GM15510 (cell line): ENCODE measurements around the gene CFAP20DC.

Source experiments
- POLR2A ChIP-seq: IDR thresholded peaks from 3 replicates; pipeline ENCODE4 v1.6.1; 2011; ENCODE audit warnings: borderline replicate concordance; ENCODE audit not compliant: insufficient read length; ENCODE audit errors: extremely low read depth

Gene CFAP20DC

DNA sequence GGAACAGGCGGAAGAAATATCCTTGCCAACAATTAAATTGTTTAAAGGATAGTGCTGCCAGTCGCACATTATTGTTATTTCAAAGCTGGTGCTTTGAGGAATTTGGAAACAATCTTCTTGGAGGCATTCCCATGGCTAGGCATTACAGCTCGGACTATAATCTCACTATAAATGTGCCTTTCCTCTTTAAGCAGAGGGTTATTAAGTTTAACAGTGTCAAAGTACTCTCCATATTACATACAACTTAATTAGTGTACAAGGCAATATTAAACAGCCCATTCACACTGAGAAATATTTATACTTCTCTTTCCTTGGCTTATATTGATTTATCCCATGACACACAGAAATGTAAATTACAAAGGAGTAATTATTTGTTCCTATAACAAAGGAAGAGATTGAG is 329.3 kb downstream of the CFAP20DC start:
- no peak for TF ChIP-seq POLR2A

DNA sequence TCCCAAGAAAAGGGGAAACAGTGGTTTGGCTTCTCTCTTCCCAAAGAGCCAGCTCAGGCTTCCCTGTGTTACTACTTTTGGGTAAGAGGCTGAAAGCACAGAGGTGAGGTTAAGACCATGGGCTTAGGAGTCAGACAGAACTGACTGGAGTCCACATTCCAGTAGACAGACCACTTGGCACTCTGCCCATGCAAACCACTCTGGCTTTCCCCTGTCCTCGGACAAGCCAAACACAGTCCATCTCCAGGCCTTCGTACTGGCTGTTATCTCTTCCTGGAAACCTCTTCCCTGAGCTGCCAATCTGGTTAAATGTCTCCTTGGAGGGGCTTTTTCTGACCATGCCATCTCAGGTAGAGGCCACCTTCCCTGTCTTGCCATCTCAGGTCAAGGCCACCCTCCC is 330.1 kb downstream of the CFAP20DC start:
- no peak for TF ChIP-seq POLR2A

DNA sequence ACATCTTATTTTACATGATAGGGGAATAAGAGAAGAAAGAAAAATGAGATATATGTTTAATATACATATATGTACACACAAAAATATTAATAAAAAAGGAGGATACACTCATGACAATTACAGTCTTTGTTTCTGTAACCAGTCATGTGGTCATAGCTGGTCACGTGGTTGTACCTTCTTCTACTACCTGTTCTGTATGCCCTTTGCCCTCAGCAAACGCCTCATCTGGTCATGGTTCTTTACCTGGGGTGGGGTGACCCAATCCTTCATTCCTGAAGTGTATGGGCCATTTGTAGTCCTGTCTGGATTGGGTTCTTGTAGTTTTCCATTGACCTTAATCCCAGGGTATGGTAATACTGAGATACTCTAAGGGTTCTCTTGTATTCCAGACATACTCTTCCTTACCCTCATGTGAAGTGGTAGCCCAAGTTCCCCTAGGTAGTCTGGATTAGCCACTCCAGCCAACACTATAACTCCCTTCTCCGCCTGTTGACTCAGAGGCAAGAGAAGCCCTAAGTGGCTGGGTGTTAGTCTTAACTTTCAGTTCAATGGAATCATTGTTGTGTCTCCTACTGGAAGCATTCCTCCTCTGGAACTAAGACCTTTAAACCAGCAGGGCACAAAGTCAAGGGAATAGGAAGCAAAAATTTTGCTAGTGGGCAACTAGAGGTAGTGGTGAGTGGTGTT is 336.0 kb downstream of the CFAP20DC start:
- no peak for TF ChIP-seq POLR2A

DNA sequence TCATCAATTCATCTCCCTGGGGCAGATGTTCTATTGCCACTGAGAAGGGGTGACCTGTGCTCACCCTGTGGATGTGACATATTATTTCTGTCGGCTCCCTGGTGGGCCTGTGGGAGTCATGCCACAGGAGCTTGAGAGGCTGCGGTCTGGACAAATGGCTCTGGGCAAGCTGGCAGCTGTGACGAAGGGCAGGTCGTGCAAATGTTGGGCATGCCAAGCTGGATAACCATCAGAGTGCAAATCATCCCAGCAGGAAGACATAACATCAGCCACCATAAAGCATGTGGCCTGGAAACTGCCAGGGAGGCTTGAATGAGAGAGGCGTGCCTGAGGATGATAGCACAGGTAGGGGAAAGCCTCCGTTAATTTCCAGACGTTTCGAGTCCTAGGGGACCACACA is 338.0 kb downstream of the CFAP20DC start:
- TF ChIP-seq POLR2A: no peak

DNA sequence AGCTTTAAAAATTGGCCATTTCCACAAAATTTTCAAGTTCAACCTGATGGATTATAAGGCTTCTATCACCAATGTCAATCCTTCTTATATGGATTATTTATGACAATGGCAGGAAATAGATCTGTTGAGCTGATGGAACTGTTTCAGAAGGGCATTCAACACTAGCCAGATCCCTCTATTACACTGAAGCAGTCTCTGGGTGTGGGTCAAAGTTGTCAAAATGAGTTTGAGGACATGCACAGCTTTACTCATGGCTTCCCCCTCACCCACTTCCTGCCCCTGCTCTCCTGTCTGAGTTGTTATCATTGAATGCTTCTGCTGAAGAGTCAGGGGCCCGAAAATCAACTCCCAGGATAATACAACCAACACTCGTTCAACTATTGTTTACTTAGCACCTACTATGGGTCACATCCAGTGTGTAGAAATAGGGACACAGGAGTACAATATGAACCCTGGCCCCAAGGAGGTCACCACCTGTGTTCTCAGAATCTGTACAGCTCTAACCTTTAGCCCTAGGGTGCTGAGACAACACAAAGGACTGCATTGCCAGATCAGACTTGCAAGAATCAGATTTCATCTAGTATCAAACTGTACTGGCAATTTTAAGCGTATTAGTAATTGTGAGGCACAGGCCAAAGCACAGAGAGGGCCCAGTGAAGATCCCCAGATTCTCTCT is 341.6 kb downstream of the CFAP20DC start:
- TF ChIP-seq POLR2A: no peak

DNA sequence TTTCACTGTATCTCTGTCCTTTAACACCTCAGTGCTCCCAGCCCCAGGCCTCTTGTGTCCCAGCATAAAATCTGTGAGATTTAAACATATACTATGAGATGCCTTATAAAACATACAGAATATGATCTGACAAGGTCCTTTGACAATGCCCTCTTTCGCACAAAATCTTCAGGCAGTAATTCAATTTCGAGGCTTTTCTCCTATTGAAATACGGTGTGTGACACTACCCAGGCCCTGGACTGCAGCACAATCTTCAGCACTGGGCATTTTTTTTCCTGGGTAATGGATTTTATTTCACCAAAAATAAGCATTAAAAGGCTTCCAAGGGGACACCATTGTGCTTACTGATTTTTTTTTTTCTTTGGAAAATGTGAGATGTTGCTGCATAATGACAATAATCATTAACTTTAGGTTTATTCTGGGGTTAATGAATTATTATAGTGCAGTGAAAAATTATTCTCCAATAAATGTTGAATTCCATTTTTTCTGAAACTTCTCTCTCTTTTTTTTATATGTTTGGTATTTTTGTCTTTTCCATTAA is 342.4 kb downstream of the CFAP20DC start:
- TF ChIP-seq POLR2A: no peak

DNA sequence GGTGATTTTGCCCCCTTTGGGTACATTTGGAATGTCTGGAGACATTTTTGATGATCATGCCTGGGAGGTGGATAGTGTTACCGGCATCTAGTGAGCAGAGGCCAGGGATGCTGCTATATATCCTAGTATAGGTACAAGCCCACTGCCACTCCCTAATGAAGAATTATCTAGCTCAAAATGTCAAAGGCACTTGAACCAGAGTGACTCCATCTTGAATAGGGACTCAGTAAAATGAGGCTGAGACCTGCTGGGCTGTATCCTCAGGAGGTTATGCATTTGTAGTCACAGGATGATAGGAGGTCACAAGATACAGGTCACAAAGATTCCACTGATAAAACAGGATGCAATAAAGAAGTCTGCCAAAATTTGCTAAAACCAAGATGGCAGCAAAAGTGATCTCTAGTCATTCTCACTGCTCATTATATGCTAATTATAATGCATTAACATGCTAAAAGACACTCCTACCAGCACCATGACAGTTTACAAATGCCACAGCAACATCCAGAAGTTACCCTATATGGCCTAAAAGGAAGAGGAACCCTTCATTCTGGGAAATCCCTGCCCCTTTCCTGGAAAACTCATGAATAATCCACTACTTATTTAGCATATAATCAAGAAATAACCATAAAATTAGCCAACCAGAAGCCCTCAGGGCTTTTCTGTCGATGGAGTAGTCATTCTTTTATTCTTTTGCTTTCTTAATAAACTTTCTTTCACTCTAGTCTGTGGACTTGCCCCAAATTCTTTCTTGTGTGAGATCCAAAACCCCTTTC is 343.2 kb downstream of the CFAP20DC start:
- TF ChIP-seq POLR2A: no peak

DNA sequence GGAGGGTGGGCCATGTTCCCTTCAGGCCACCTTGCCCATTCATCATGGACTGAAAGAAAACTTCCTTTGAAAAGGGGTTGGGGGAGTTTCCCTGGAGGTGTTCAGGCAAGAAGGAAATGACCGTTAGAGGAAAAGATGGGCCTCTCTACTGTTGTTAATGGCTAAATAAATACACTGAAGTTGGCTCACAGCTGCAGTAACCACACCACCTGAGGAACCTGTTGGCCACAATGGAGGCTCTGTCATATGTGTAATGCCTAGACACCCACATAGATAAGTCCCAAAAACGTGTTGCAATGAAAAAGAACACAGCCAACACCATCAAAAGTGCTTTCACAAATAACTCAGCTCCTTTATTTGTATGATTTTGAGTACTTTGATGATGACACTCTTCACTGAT is 345.1 kb downstream of the CFAP20DC start:
- TF ChIP-seq POLR2A: no peak

DNA sequence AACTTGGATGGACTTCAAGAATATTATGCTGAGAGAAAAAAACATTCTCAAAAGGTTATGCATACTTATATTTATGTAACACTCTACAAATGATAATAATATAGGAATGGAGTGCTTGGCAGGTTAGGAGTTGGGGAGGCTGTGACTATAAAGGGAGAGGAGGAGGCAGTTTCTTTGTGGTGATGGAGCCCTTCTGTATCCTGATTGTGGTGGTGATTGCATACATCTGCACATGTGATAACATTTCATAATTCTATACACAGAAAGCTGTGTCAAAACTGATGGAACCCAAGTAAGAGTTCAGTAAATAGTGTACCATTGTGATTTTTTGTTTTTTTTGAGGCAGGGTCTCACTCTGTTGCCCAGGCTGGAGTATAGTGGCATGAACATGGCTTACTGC is 351.6 kb downstream of the CFAP20DC start:
- no peak for TF ChIP-seq POLR2A

DNA sequence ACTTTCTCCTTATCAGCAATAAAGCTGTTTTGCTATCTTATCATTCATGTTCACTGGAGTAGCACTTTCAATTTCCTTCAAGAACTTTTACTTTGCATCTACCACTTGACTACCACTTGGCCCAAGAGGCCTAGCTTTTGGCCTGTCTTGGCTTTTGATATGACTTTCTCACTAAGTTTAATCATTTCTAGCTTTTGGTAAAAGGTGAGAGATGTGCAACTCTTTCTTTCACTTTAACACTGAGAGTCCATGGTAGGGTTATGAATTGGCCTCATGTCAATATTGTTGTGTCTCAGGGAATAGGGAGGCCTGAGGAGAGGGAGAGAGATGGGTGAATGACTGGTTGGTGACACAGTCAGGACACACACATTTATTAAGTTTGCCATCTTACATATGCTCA is 352.3 kb downstream of the CFAP20DC start:
- TF ChIP-seq POLR2A: no peak

DNA sequence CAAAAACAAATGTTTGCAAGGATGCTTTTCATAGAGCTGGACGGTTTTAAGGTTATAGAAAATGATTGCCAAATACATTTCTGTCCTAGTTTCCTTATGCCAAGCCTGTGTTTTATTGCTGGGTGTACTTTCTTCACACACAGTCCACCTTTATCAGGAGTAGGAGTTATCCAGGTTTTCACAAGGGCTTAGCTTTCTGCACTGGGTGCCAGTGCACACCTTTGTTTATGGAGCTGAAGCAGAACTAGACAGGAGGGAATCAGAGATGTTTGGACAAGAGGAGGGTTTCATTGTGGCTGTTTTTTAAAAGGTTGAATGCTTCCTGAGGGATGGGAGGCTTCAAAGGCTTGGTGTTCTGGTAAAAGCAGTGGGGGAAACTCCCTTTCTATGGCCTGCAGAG is 353.7 kb downstream of the CFAP20DC start:
- TF ChIP-seq POLR2A: no peak

DNA sequence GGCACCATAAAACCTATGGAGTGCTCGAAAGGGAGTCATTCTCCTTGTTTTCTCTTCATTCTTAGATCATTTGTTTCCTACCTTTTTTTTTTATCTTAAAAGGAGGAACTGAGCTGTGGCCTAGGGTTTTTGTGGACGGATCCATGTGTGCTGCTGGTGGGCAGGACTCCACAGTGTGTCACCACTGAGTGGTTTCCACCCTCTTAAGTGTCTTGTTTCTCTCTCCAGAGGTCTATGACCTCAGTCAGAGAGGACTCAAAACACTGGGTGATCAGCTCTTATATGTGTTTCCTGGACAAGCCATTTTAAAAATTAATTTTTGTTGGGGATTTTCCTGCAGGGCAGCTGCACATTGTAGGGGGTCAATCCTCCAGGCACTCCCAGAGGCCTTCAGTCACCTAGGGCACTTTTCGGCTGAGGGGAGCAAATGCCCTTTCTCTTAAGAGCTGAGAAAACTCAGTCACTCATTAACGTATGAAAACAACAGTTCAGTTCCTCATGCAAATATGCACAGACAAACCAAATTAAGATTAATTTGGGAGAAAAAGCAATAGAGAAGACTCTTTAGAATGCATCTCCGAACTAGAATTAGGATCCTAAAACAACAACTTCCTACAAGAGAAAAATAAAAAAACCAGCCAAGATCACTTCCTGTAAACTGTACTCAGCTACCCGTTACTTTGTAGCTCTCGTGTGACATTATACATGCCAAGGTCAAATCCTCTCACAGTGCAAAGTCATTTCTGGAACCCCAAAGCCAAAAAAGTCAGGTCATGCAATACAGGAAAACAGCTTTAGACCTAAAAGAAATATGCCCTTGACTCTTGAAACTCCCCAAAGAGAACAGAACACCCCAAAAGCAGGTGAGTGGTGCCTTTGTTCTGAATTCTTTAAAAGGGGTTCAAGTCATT is 355.6 kb downstream of the CFAP20DC start:
- no peak for TF ChIP-seq POLR2A

DNA sequence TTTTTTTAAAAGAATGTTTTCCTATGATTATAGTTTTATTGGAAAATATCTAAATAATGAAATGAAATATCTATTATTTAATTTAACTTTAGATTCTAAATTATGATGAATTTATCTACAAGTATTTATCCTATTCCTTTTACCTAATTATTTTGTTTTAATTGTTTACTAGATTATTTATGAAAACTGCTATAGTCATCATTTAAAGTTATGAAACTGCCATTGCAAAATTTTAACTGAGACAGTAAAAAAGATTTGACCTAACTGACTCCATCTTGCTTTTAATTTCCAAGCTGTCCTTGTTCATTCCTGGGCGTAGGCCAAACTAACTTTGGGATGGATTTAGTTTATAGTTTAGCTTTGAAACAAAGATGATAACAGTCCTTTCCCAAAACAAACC is 357.3 kb downstream of the CFAP20DC start:
- no peak for TF ChIP-seq POLR2A
